SK-N-SH (cell line): Measurements from ENCODE around the gene MRPL14. TPM values are rescaled to one million over a fixed set of nuclear protein-coding genes. Genes with fewer than 3 reads are reported as not detected.

Source experiments
- CTCF ChIA-PET: fragments of 300-600, 350-600 bp; formaldehyde crosslinking; extraction: SDS; loops from one replicate; lab custom pipeline; 2021; lab: Yijun Ruan, JAX
- POLR2A ChIA-PET: fragments of 350-600 bp; sonication (Branson Sonifier 250); formaldehyde crosslinking; extraction: SDS; loops from one replicate; lab custom pipeline; 2020; ENCODE audit warnings: antibody characterized with exemption, inconsistent platforms; lab: Yijun Ruan, JAX
- DNase-seq: peaks from one replicate; pipeline ENCODE4 v3.0.0; 2012
- H2AFZ ChIP-seq: fragments of 200-600 bp; sonication (generic); 2 replicates; pipeline ENCODE4 v1.8.1; 2016; ENCODE audit warnings: antibody characterized with exemption, mild to moderate bottlenecking, low read depth
- H3F3A ChIP-seq: fragments of 200-600 bp; sonication (generic); replicated peaks from 2 replicates; pipeline ENCODE3; 2016; ENCODE audit warnings: antibody characterized with exemption, mild to moderate bottlenecking; ENCODE audit not compliant: insufficient read depth
- H3K27ac ChIP-seq, 2 experiments: fragments of 200-500 bp in 1 of 2; fragments of 200-600 bp in 1 of 2; sonication (Bioruptor generic) in 1 of 2; sonication (generic), shearing (Covaris generic) in 1 of 2; 2 replicates each; pipeline versions ENCODE4 v1.5.1 to v1.6.1; 2014 to 2016; ENCODE audit warnings: low read depth in 2 of 2, inconsistent platforms in 1 of 2, low read length in 1 of 2, mild to moderate bottlenecking in 1 of 2, mixed read lengths in 1 of 2
- H3K27me3 ChIP-seq: fragments of 200-600 bp; sonication (generic), shearing (Covaris generic); 2 replicates; pipeline ENCODE4 v1.6.1; 2016; ENCODE audit warnings: mixed run types; ENCODE audit not compliant: insufficient read depth
- H3K36me3 ChIP-seq, 2 experiments: fragments of 200-500 bp in 1 of 2; fragments of 200-600 bp in 1 of 2; sonication (Bioruptor generic) in 1 of 2; sonication (generic) in 1 of 2; replicated peaks in 1 of 2; 2 replicates each; pipeline versions ENCODE3 to v1.5.1; 2014 to 2016; ENCODE audit warnings: low read length in 1 of 2, mild to moderate bottlenecking in 1 of 2; ENCODE audit not compliant: insufficient read depth in 2 of 2, control insufficient read depth in 1 of 2
- H3K4me1 ChIP-seq, 2 experiments: fragments of 200-500 bp in 1 of 2; fragments of 200-600 bp in 1 of 2; sonication (Bioruptor generic) in 1 of 2; sonication (generic), shearing (Covaris generic) in 1 of 2; 2 replicates each; pipeline versions ENCODE4 v1.5.1 to v1.6.1; 2014 to 2016; ENCODE audit warnings: low read depth in 1 of 2, low read length in 1 of 2, mixed run types in 1 of 2; ENCODE audit not compliant: insufficient read depth in 2 of 2, control insufficient read depth in 1 of 2
- H3K4me2 ChIP-seq: fragments of 200-600 bp; sonication (generic), shearing (Covaris generic); 2 replicates; pipeline ENCODE4 v1.6.1; 2017; ENCODE audit warnings: mixed run types
- H3K4me3 ChIP-seq, 2 experiments: fragments of 200-500 bp in 1 of 2; fragments of 200-600 bp in 1 of 2; sonication (Bioruptor generic) in 1 of 2; sonication (generic), shearing (Covaris generic) in 1 of 2; 2 replicates each; pipeline versions ENCODE4 v1.5.1 to v1.8.1; 2014 to 2016; ENCODE audit warnings: low read depth in 2 of 2, inconsistent platforms in 1 of 2, low read length in 1 of 2, mild to moderate bottlenecking in 1 of 2, mixed read lengths in 1 of 2, moderate library complexity in 1 of 2
- H3K79me2 ChIP-seq: fragments of 200-600 bp; sonication (generic); 2 replicates; pipeline ENCODE4 v1.8.1; 2017; ENCODE audit warnings: mild to moderate bottlenecking; ENCODE audit not compliant: insufficient read depth
- H3K9ac ChIP-seq: fragments of 200-600 bp; sonication (generic); 2 replicates; pipeline ENCODE4 v1.6.1; 2017; ENCODE audit warnings: mixed run types
- H3K9me2 ChIP-seq: fragments of 200-600 bp; sonication (generic); 2 replicates; pipeline ENCODE4 v1.6.1; 2017; ENCODE audit warnings: mixed run types
- H3K9me3 ChIP-seq: fragments of 200-600 bp; sonication (generic); 2 replicates; pipeline ENCODE4 v1.6.1; 2017; ENCODE audit warnings: mixed run types, mild to moderate bottlenecking, moderate library complexity
- H4K20me1 ChIP-seq: fragments of 200-600 bp; sonication (generic); 2 replicates; pipeline ENCODE4 v1.6.1; 2017; ENCODE audit warnings: mild to moderate bottlenecking, mixed run types; ENCODE audit not compliant: insufficient read depth
- CTCF ChIP-seq: fragments of 200-600 bp; sonication (generic); IDR thresholded peaks from 2 replicates; pipeline ENCODE4 v1.6.1; 2017; ENCODE audit warnings: antibody characterized with exemption, mild to moderate bottlenecking, moderate library complexity
- ELF1 ChIP-seq: IDR thresholded peaks from 2 replicates; pipeline ENCODE4 v1.4.0; 2012
- EP300 ChIP-seq, 2 experiments: IDR thresholded peaks; 2 replicates each; pipeline versions ENCODE4 v1.4.0 to v1.6.1; 2012; ENCODE audit warnings: borderline replicate concordance in 1 of 2, low read depth in 1 of 2, low read length in 1 of 2
- EZH2phosphoT487 ChIP-seq: fragments of 200-600 bp; sonication (generic); IDR thresholded peaks from 2 replicates; pipeline ENCODE4 v1.6.1; 2017; ENCODE audit warnings: low read depth, mixed run types, mild to moderate bottlenecking, antibody characterized with exemption, moderate library complexity, borderline replicate concordance
- FOSL2 ChIP-seq: IDR thresholded peaks from 2 replicates; pipeline ENCODE4 v1.4.0; 2012; ENCODE audit warnings: low read depth, mild to moderate bottlenecking, moderate library complexity, borderline replicate concordance
- FOXJ3 ChIP-seq: sonication (generic); formaldehyde crosslinking; IDR thresholded peaks from 2 replicates; pipeline ENCODE4 v1.5.1; 2020; ENCODE audit warnings: mild to moderate bottlenecking, missing genetic modification reagents
- MXI1 ChIP-seq: IDR thresholded peaks from 2 replicates; pipeline ENCODE4 v1.6.1; 2012; ENCODE audit warnings: mild to moderate bottlenecking, low read depth, low read length, improper control_type of control experiment
- NFIC ChIP-seq: IDR thresholded peaks from 2 replicates; pipeline ENCODE4 v1.4.0; 2012; ENCODE audit warnings: borderline replicate concordance
- NRF1 ChIP-seq: IDR thresholded peaks from 2 replicates; pipeline ENCODE4 v1.6.1; 2012; ENCODE audit warnings: low read depth, mild to moderate bottlenecking, low read length
- PBX3 ChIP-seq: IDR thresholded peaks from 2 replicates; pipeline ENCODE4; 2012
- RCOR1 ChIP-seq: fragments of 150-350 bp; IDR thresholded peaks from 2 replicates; pipeline ENCODE4 v1.6.1; 2017; ENCODE audit warnings: antibody characterized with exemption, low read length
- RXRA ChIP-seq: IDR thresholded peaks from 2 replicates; pipeline ENCODE4 v1.4.0; 2012; ENCODE audit warnings: low read depth, mild to moderate bottlenecking, borderline replicate concordance
- SIN3A ChIP-seq: IDR thresholded peaks from 2 replicates; pipeline ENCODE4 v1.6.1; 2012; ENCODE audit warnings: low read depth, mild to moderate bottlenecking, low read length, moderate library complexity, borderline replicate concordance
- TAF1 ChIP-seq: IDR thresholded peaks from 2 replicates; pipeline ENCODE4 v1.6.1; 2012; ENCODE audit warnings: low read depth, mild to moderate bottlenecking, low read length, moderate library complexity, borderline replicate concordance
- USF1 ChIP-seq: IDR thresholded peaks from 2 replicates; pipeline ENCODE4 v1.4.0; 2012; ENCODE audit warnings: low read depth, borderline replicate concordance
- ZBTB33 ChIP-seq: IDR thresholded peaks from 2 replicates; pipeline ENCODE4 v1.4.0; 2012; ENCODE audit warnings: low read depth, borderline replicate concordance
- WGBS: methylation state at CpG from one replicate; pipeline ENCODE4 v1.1.6; 2017; ENCODE audit warnings: low lambda C conversion rate; 5-methylcytosine and 5-hydroxymethylcytosine counted together
- polyA plus RNA-seq, 3 experiments: library from polyadenylated mRNA; depleted of rRNA; stranded (reverse); fragments of >200 nt; gene quantifications; 2 replicates each; pipeline ENCODE4 v1.2.3, GENCODE V29; 2012

Gene MRPL14
- polyA plus RNA-seq, 1 of the 3 experiments (the other 2 are of a cell fraction) = 97.0 TPM

- POLR2A ChIA-PET = interaction anchor here (2.1 to 3.6 kb wide), 2 partner anchors 24 to 312 kb away, joined by 11 to 23 read pairs; partner anchors contain the start of gene VEGFA
- Histone ChIP-seq H3K4me2 (no peak overlapping the region), H3K27ac (no peak overlapping the region; a peak in 1 of 4 replicates), H3K4me3 (no peak overlapping the region), H3K36me3 (no peaks in the 10 kb centered on the region), H2AFZ (no peak overlapping the region), H4K20me1 (no peaks in the 10 kb centered on the region), H3F3A (no peaks in the 10 kb centered on the region), H3K4me1 (peaks cover 0 to 73% of the 10 kb centered on the region in 2 experiments; a peak in 3 of 4 replicates), H3K9me3 (no peaks in the 10 kb centered on the region), H3K27me3 (no peaks in the 10 kb centered on the region), H3K9ac (no peak overlapping the region), H3K9me2 (no peaks in the 10 kb centered on the region), H3K79me2 (no peaks in the 10 kb centered on the region)
- TF ChIP-seq ZBTB33 = no peak
- no peak for TF ChIP-seq RCOR1
- no peak for TF ChIP-seq EP300 (IDR thresholded peaks at IDR 0.05; ENCODE audit: borderline replicate concordance in 1 of 2, low read depth in 1 of 2, low read length in 1 of 2)
- TF ChIP-seq ELF1 = no peak
- no peak for TF ChIP-seq NFIC
- 92% methylated on average over 6 of the region's 6 CpGs for WGBS
- no peak for DNase-seq
- CTCF ChIA-PET = interaction anchor here (0.6 to 12.1 kb wide), 10 partner anchors 15 to 415 kb away, joined by 3 to 212 read pairs (median 12); partner anchors contain the start of gene VEGFA
Observed at GRCh38 chr6:44081753-44082152, 45.5 kb downstream of the MRPL14 start.

- 84% methylated on average over 9 of the region's 11 CpGs for WGBS
- ChIA-PET POLR2A (interaction anchor here (1.0 to 3.6 kb wide), 3 partner anchors 23 to 311 kb away, joined by 3 to 23 read pairs (median 11); partner anchors contain the start of gene VEGFA), CTCF (interaction anchor here (0.9 to 12.1 kb wide), 16 partner anchors 16 to 414 kb away, joined by 3 to 212 read pairs (median 18); partner anchors contain the start of gene VEGFA)
Observed at GRCh38 chr6:44080561-44081521, 46.4 kb downstream of the MRPL14 start.

More at GRCh38 chr6:44080561-44081521, 46.4 kb downstream of the MRPL14 start:
- Histone ChIP-seq H4K20me1 (no peaks in the 10 kb centered on the region), H2AFZ (no peak overlapping the region), H3K36me3 (no peaks in the 10 kb centered on the region), H3K9me3 (no peaks in the 10 kb centered on the region), H3K27me3 (no peaks in the 10 kb centered on the region)
- no peak for TF ChIP-seq NRF1
- TF ChIP-seq RXRA = no peak
- TF ChIP-seq FOSL2 = no peak
- TF ChIP-seq TAF1 = no peak
- TF ChIP-seq FOXJ3 (CRISPR knock-in tag) = no peak
- no peak for TF ChIP-seq USF1
- TF ChIP-seq MXI1 = no peak
- TF ChIP-seq CTCF = no peak
- TF ChIP-seq SIN3A = no peak
- TF ChIP-seq RCOR1 = no peak
- no peak for TF ChIP-seq ZBTB33
- no peak for TF ChIP-seq PBX3
- no peak for TF ChIP-seq EZH2phosphoT487
- TF ChIP-seq, all 33 proteins: peak for 0
- Histone ChIP-seq H3K27ac (no peak overlapping the region; a peak in 1 of 4 replicates), H3K79me2 (no peaks in the 10 kb centered on the region), H3K4me2 (no peak overlapping the region), H3F3A (no peaks in the 10 kb centered on the region), H3K4me3 (no peak overlapping the region), H3K9me2 (no peaks in the 10 kb centered on the region), H3K4me1 (peaks cover 0 to 75% of the 10 kb centered on the region in 2 experiments; a peak in 3 of 4 replicates), H3K9ac (no peak overlapping the region)
- DNase-seq = no peak
